Activated CD4-positive, alpha-beta T cell treated with anti-CD3 and anti-CD28 coated beads, Interleukin-2, amount 10 ng/mL, durations not matched to agents 7 days and 5 days (primary cell): ENCODE data around the gene CENPU. TPM values are rescaled to one million over a fixed set of nuclear protein-coding genes. Genes with fewer than 3 reads are reported as not detected.
A peak's percentile ranks its signal among the peaks of the same experiment; 100 is the strongest.
"Not testable (repeated sequence)": the region's sequence is repeated elsewhere in the genome, so short reads cannot be mapped to it uniquely, and the experiment has no call there.

Source experiments
- CTCF ChIA-PET: fragments of 350-600 bp; sonication (Branson Sonifier 250); formaldehyde crosslinking; loops from one replicate; lab custom pipeline; 2021; ENCODE audit warnings: antibody characterized with exemption; lab: Charles Lee
- POLR2A ChIA-PET: fragments of 350-600 bp; sonication (Branson Sonifier 250); formaldehyde crosslinking; loops from one replicate; lab custom pipeline; 2021; ENCODE audit warnings: antibody characterized with exemption; lab: Charles Lee
- DNase-seq: peaks from one replicate; pipeline ENCODE4 v3.0.0-alpha.2; 2020
- H3K27ac Mint-ChIP-seq: one replicate; pipeline ENCODE4 v1.8.0; 2021; ENCODE audit warnings: mild to moderate bottlenecking, moderate library complexity, mixed read lengths
- H3K27me3 Mint-ChIP-seq: one replicate; pipeline ENCODE4 v1.8.0; 2021; ENCODE audit warnings: mixed read lengths
- H3K36me3 Mint-ChIP-seq: one replicate; pipeline ENCODE4 v1.8.0; 2021; ENCODE audit warnings: low read depth, mixed read lengths
- H3K4me1 Mint-ChIP-seq: one replicate; pipeline ENCODE4 v1.8.0; 2021; ENCODE audit warnings: mixed read lengths
- H3K4me3 Mint-ChIP-seq: one replicate; pipeline ENCODE4 v1.8.0; 2021; ENCODE audit warnings: mild to moderate bottlenecking, moderate library complexity, mixed read lengths
- H3K9me3 Mint-ChIP-seq: one replicate; pipeline ENCODE4 v1.8.0; 2021; ENCODE audit warnings: mixed read lengths
- total RNA-seq, 2 experiments: library from RNA; stranded (reverse); gene quantifications; one replicate each; pipeline ENCODE4 v1.2.3, GENCODE V29; 2021

The CENPU gene
- total RNA-seq, 2 experiments from 2014 or later = 73.3 to 80.3 TPM

DNA sequence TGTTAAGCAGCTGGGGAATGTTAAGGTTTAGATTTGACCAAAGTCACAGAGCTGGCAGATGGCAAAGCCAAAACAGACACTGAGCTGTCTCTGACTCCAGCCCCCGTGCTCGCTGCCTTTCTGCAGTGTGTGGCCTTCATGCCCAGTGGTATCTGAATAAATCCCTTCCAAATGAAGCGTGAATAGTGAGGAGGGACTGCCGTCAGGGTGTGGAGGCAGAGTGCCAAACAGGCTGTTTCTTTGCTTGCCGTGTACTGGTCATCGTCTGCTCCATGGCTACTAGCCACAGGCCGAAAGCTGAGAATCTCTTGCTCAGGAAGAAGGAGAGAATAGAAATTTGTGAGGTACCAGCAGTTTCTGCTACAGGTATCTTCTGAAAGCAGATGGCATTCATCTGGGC lies 64.6 kb downstream of the CENPU start:
- peak overlapping the region; percentile 78 for H3K27ac Mint-ChIP-seq
- H3K36me3 Mint-ChIP-seq = peaks cover 42% of the 10 kb centered on the region
- ChIA-PET POLR2A (no interaction called here), CTCF (interaction anchor here (1.1 to 2.7 kb wide), 4 partner anchors 15 to 65 kb away, joined by 3 to 8 read pairs (median 4); partner anchors contain the start of genes CASP3, CENPU and PRIMPOL)
- peaks cover 40% of the 10 kb centered on the region for H3K4me1 Mint-ChIP-seq
- H3K9me3 Mint-ChIP-seq = no peaks in the 10 kb centered on the region
- DNase-seq = no peak
- H3K27me3 Mint-ChIP-seq = no peaks in the 10 kb centered on the region
- H3K4me3 Mint-ChIP-seq = no peak overlapping the region

DNA sequence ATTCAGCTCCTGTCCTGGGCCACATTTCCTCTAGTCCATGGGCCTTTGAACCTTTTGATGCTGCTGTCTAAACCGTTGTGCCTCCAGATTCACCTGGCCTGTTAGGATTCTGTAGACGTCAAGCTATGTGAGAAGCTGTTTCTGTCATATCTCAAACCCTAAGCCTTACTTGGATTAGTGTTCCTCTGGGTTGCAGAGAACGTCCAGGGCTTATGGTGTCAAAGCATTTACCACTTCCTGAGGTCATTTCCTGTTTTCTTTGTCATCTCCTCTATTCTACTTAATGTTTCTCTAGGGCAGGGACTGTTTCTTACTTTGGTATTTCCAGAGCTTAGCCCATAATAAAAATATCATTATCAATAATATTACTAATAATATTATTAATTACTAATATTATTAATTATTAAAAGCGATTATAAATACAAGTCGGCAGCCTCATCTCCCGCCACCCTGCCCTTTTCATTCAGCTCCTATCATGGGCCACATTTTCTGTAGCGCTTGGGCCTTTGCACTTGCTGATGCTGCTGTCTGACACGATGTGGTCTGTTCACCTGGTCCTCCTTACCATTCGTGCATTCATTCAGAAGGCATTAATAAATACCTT lies 65.3 kb downstream of the CENPU start:
- H3K9me3 Mint-ChIP-seq = no peaks in the 10 kb centered on the region
- DNase-seq = peak; percentile 30
- ChIA-PET CTCF (interaction anchor here (0.7 to 2.7 kb wide), 7 partner anchors 15 to 404 kb away, joined by 3 to 8 read pairs (median 4); partner anchors contain the start of genes CASP3, CENPU and PRIMPOL), POLR2A (interaction anchor here (0.6 kb wide), 1 partner anchor 376 kb away, joined by 3 read pairs; no protein-coding TSS in a partner anchor)
- no peaks in the 10 kb centered on the region for H3K27me3 Mint-ChIP-seq
- peak overlapping the region; percentile 85 for H3K27ac Mint-ChIP-seq
- H3K4me3 Mint-ChIP-seq = no peak overlapping the region
- peaks cover 40% of the 10 kb centered on the region for H3K36me3 Mint-ChIP-seq
- H3K4me1 Mint-ChIP-seq = peaks cover 40% of the 10 kb centered on the region

DNA sequence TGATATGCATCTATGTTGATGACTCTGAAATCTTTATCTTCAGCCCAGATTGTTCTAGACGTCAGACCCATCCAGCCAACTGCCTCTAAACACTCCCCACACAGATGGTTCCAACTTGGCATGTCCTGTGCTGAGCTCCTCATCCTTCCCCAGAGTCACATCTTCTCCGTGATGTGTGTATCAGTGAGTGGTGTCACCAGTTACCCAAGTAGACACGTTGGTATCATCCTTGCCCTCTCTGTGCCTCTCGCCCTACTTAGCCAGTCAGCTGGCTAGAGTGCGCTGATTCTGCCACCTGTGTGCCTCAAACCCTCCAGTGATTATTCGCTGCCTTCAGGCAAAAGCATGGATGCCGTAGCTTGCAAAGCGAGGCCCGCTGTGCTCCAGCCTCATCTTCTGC lies 65.8 kb downstream of the CENPU start:
- no peaks in the 10 kb centered on the region for H3K27me3 Mint-ChIP-seq
- ChIA-PET CTCF (interaction anchor here (0.7 to 2.7 kb wide), 7 partner anchors 16 to 404 kb away, joined by 3 to 8 read pairs (median 4); partner anchors contain the start of genes CASP3, CENPU and PRIMPOL), POLR2A (interaction anchor here (0.6 kb wide), 1 partner anchor 375 kb away, joined by 3 read pairs; no protein-coding TSS in a partner anchor)
- no peaks in the 10 kb centered on the region for H3K9me3 Mint-ChIP-seq
- H3K4me1 Mint-ChIP-seq = peaks cover 40% of the 10 kb centered on the region
- peaks cover 40% of the 10 kb centered on the region for H3K36me3 Mint-ChIP-seq
- peak overlapping the region; percentile 85 for H3K27ac Mint-ChIP-seq
- DNase-seq = no peak
- no peak overlapping the region for H3K4me3 Mint-ChIP-seq

DNA sequence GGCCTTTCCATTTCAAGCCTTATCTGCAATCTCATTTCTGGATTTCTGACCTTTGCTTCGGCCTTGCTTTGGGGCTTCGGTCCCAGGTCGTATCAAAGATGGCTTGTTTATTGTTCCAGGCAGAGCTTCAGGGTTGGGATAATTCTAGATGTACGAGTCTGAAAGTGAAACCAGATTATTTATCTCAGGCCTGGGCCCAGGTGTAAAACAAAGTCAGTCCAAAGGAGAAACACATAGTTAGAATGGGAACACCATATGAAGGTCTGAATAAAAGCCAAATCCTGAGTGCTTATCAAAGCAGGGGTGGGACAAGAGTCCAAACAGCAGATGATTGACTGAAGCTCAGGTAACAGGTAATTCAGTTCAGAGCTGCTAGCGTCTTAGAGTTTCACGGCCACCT lies 67.2 kb downstream of the CENPU start:
- CTCF ChIA-PET = interaction anchor here (1.7 kb wide), 1 partner anchor 29 kb away, joined by 4 read pairs; no protein-coding TSS in a partner anchor
- Mint-ChIP-seq H3K27ac (peak overlapping the region; percentile 69), H3K36me3 (peaks cover 38% of the 10 kb centered on the region), H3K9me3 (no peaks in the 10 kb centered on the region), H3K4me3 (no peak overlapping the region), H3K27me3 (no peaks in the 10 kb centered on the region), H3K4me1 (peaks cover 40% of the 10 kb centered on the region)
- POLR2A ChIA-PET = no interaction called here
- no peak for DNase-seq

DNA sequence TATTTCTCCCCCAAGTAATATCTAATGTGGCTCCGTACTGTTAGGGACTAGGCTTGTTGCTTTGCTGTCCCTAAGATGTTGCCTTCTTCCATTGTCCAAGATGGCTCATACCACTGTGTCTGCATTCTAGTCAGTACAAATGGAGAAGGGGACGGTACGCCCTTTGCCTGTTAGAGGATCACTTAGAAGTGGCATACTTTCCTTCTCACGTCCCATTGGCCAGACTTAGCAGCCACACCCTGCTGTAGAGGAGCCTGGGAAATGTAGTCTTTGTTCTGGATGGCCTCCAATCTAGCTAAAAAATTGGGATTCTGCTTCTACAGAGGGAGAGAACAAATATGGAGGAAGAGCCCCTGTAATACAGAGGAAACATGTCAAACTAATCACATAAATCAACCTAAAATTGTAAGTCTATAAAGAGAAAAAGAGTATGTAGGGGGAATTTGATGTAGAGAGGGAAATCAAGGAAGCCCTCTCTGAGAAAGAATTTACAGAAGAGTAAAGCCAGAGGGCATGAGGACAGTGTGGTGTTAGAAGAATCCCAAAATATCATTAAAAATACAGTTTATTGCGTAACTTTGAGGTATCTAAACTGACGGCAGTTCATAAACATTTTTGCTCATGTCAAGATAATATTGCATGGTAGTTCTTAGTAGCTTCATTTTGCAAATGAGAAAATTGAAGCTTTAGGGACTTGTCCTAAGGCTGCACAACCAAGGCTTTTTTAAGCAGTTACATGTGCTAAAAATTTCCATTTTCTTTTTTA lies 69.3 kb downstream of the CENPU start:
- Mint-ChIP-seq H3K27ac (peak overlapping the region; percentile 5), H3K27me3 (no peaks in the 10 kb centered on the region), H3K36me3 (peaks cover 34% of the 10 kb centered on the region), H3K4me3 (no peak overlapping the region), H3K9me3 (no peaks in the 10 kb centered on the region), H3K4me1 (peaks cover 32% of the 10 kb centered on the region)
- CTCF ChIA-PET = interaction anchor here (0.6 to 1.8 kb wide), 5 partner anchors 9 to 401 kb away, joined by 3 to 6 read pairs (median 3); no protein-coding TSS in a partner anchor
- POLR2A ChIA-PET = no interaction called here
- no peak for DNase-seq

DNA sequence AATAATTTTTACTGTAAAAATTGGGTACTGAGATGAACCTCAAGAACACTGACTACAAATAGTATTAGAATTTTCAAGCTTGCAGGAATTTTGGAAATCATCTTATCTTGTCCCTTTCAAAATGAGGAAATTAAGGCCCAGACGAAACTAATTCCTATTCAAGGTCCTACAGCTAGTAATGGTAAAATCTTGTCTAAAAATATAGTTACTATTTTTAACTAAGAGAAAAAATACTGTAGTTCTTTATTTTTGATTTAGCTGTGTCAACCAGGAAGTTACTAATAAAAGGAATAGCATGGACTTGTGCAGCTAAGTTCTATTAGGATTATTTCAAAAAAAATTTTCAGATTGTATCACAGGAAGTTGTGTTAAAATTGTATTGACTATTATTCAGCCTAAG lies 71.7 kb downstream of the CENPU start:
- Mint-ChIP-seq H3K9me3 (no peaks in the 10 kb centered on the region), H3K4me1 (peaks cover 9% of the 10 kb centered on the region), H3K27ac (no peak overlapping the region), H3K36me3 (peaks cover 20% of the 10 kb centered on the region), H3K4me3 (no peak overlapping the region), H3K27me3 (no peaks in the 10 kb centered on the region)
- CTCF ChIA-PET = interaction anchor here (0.6 to 0.8 kb wide), 2 partner anchors 16 to 1412 kb away, joined by 3 read pairs; no protein-coding TSS in a partner anchor
- no peak for DNase-seq
- POLR2A ChIA-PET = no interaction called here

DNA sequence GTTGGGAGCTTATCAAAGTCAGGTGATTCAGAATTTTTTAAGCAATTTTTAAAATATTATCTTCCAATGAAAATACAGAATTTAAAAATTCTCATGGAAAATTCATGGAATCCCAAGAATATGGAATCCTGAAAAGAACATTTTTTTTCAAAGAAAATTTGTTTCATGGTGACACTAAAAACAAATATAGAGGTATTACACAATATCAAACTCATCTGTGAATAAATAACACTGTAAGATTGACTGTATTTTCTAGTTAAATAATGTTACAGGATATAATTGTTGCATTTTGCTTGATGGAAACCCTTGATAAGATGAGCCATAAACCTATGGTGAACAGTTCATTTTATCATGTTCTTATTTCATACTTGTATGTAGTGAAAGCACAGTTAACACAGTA lies 72.9 kb downstream of the CENPU start:
- Mint-ChIP-seq H3K4me1 (peaks cover 2% of the 10 kb centered on the region), H3K27ac (no peak overlapping the region), H3K4me3 (no peak overlapping the region), H3K27me3 (no peaks in the 10 kb centered on the region), H3K9me3 (no peaks in the 10 kb centered on the region), H3K36me3 (peaks cover 15% of the 10 kb centered on the region)
- DNase-seq = no peak
- CTCF ChIA-PET = no interaction called here
- POLR2A ChIA-PET = no interaction called here

DNA sequence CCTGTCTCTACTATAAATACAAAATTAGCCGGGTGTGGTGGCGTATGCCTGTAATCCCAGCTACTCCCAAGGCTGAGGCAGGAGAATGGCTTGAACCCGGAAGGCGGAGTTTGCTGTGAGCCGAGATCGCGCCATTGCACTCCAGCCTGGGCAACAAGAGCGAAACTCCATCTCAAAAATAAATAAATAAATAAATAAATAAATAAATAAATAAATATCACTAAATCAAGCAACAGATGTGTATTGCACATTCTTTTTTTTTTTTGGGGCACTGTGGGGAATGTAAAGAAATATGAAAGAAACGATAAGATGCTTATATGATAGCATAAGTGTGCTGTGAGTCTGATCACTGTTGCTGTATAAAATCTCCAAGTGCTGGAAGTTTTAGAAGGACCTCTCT lies 76.1 kb downstream of the CENPU start:
- DNase-seq, H3K27me3 Mint-ChIP-seq, H3K27ac Mint-ChIP-seq, H3K4me3 Mint-ChIP-seq, H3K9me3 Mint-ChIP-seq, H3K4me1 Mint-ChIP-seq, POLR2A ChIA-PET: not testable (repeated sequence)
- peaks cover 17% of the 10 kb centered on the region for H3K36me3 Mint-ChIP-seq
- CTCF ChIA-PET = interaction anchor here (0.7 kb wide), 1 partner anchor 261 kb away, joined by 3 read pairs; no protein-coding TSS in a partner anchor

DNA sequence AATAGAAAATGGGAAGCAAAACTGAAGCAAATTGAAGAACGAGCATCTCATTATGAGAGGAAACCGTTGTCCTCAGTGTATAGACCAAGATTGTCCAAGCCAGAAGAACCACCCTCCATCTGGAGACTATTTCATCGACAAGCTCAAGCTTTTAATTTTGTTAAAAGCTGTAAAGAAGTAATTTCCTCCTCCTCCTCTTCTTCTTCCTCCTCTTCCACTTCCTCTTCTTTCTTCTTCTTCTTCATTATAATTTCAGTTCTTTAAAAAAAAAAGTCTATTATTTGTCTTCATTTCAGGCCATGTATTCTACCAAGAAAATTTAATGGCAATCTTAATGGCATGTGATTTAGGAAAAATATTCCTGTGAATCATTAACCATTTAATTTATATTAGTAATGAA lies 76.8 kb downstream of the CENPU start:
- Mint-ChIP-seq H3K4me1 (peaks cover 7% of the 10 kb centered on the region), H3K27me3 (no peaks in the 10 kb centered on the region), H3K9me3 (no peaks in the 10 kb centered on the region), H3K27ac (no peak overlapping the region), H3K36me3 (peaks cover 19% of the 10 kb centered on the region), H3K4me3 (no peak overlapping the region)
- DNase-seq = no peak
- CTCF ChIA-PET = interaction anchor here (0.7 kb wide), 1 partner anchor 262 kb away, joined by 3 read pairs; no protein-coding TSS in a partner anchor
- POLR2A ChIA-PET = no interaction called here

DNA sequence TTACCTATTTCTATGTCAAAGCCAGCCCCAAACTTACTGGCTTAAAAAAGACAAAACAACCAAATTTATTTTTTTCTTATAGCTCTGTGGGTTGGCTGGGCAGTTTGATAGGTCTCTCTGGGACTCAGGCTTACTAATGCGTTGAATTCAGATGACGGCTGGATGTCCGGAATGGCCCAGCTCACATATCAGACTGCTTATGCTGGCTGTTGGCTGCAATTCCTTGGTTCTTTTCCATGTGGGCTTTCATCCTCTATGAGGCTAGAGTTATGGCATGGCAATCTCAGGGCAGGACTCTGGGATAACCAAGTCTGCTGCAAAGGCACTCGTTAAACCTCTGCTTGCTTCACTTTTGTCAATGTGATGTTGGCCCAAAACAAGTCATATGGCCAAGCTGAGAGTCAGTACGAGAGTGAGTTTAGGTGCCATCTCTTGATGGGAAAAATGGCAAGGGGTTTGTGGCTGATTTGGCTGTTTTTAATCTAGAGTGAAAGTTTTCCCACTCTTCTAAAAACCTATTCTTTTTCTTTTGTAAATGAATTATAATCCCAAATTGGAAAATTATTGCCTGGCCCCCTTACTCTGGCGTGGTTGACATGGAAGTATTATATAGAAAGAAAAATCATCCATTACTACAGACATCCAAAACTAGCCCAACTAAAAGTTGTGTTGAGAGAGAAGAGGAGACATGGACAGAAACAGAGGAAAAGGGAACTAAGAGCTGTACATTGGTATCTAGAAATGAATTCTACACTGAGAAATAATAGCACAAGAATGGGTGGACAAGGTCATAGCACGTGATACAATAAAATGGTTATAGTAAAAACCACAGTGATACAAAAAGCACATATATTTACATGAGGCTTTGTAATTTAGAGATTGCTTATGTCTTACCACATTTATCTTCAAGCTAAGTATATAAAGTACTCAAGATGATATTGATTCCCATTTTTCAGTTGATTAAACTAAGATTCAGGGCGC lies 77.7 kb downstream of the CENPU start:
- H3K4me3 Mint-ChIP-seq = no peak overlapping the region
- peaks cover 18% of the 10 kb centered on the region for H3K36me3 Mint-ChIP-seq
- CTCF ChIA-PET = interaction anchor here (1.4 kb wide), 1 partner anchor 9 kb away, joined by 3 read pairs; no protein-coding TSS in a partner anchor
- H3K9me3 Mint-ChIP-seq = no peaks in the 10 kb centered on the region
- DNase-seq = no peak
- POLR2A ChIA-PET = no interaction called here
- peaks cover 15% of the 10 kb centered on the region for H3K4me1 Mint-ChIP-seq
- H3K27ac Mint-ChIP-seq = no peak overlapping the region
- no peaks in the 10 kb centered on the region for H3K27me3 Mint-ChIP-seq

DNA sequence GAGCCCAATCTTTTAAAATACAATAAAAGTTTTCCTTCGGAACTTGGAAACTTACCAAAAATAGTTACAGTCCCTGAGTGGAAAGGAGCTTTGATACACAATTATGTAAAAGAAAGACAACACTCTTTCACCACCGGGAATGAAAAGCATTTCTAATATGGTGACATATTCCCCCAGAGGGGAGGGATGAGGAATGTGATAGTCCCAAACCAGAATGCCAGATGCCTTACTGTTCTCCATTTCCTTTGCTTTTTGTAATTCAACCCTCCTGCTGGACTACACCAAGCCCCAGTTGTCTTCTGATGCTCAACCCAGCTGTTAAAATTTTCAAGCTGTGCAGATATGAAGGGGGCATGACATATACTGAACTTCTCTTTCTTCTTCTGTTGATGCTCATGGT lies 80.2 kb downstream of the CENPU start:
- no peaks in the 10 kb centered on the region for H3K27me3 Mint-ChIP-seq
- H3K4me1 Mint-ChIP-seq = peaks cover 26% of the 10 kb centered on the region
- ChIA-PET POLR2A (no interaction called here), CTCF (interaction anchor here (1.4 kb wide), 1 partner anchor 11 kb away, joined by 3 read pairs; no protein-coding TSS in a partner anchor)
- H3K27ac Mint-ChIP-seq = no peak overlapping the region
- H3K9me3 Mint-ChIP-seq = no peaks in the 10 kb centered on the region
- no peak overlapping the region for H3K4me3 Mint-ChIP-seq
- H3K36me3 Mint-ChIP-seq = peaks cover 22% of the 10 kb centered on the region
- no peak for DNase-seq

DNA sequence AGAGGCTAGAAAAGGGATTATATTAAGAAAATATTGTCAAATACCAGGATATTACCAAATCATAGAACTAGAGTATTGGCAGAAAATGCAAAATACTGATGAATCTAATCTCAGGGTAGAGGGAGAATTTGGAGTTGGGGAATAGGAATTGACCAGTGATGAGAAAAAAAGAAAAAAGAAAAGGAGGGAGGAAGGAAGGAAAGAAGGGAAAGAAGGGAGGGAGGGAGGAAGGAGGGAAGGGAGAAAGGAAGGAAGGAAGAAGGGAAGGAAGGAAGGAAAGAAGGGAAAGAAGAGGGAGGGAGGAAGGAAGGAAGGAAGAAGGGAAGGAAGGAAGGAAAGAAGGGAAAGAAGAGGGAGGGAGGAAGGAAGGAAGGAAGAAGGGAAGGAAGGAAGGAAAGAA lies 81.2 kb downstream of the CENPU start:
- DNase-seq, H3K27ac Mint-ChIP-seq, H3K9me3 Mint-ChIP-seq, H3K27me3 Mint-ChIP-seq, H3K4me3 Mint-ChIP-seq, POLR2A ChIA-PET, CTCF ChIA-PET: not testable (repeated sequence)
- peaks cover 33% of the 10 kb centered on the region for H3K4me1 Mint-ChIP-seq
- peaks cover 28% of the 10 kb centered on the region for H3K36me3 Mint-ChIP-seq
